K562 (cell line): Measurements from ENCODE around the gene CRABP2. TPM values are rescaled to one million over a fixed set of nuclear protein-coding genes. Genes with fewer than 3 reads are reported as not detected.

ENCODE experiments used
- ATF6 ChIP-seq: sonication (generic); formaldehyde crosslinking; IDR thresholded peaks from 2 replicates; pipeline ENCODE4 v1.4.0; 2020; ENCODE audit warnings: mild to moderate bottlenecking, missing genetic modification reagents
- CREB1 ChIP-seq, 2 experiments: sonication (generic) in 1 of 2; formaldehyde crosslinking in 1 of 2; IDR thresholded peaks; 2 replicates each; pipeline versions ENCODE4 v1.6.1 to v1.8.0; 2012 to 2022; ENCODE audit warnings: inconsistent platforms in 1 of 2, mild to moderate bottlenecking in 1 of 2, missing genetic modification reagents in 1 of 2, moderate library complexity in 1 of 2
- HMGN3 ChIP-seq: IDR thresholded peaks from 2 replicates; pipeline ENCODE4 v1.6.1; 2011; ENCODE audit warnings: borderline replicate concordance, low read depth, mild to moderate bottlenecking, mixed read lengths, low read length; ENCODE audit not compliant: insufficient read length; ENCODE audit errors: extremely low read depth
- MEIS2 ChIP-seq: fragments of 450-650 bp; IDR thresholded peaks from 2 replicates; pipeline ENCODE4 v1.6.1; 2014; ENCODE audit warnings: mild to moderate bottlenecking; ENCODE audit not compliant: partially characterized antibody
- NFIC ChIP-seq: fragments of 450-650 bp; IDR thresholded peaks from 2 replicates; pipeline ENCODE4 v1.6.1; 2017; ENCODE audit warnings: mild to moderate bottlenecking, inconsistent platforms
- RERE ChIP-seq: sonication (generic); formaldehyde crosslinking; IDR thresholded peaks from 2 replicates; pipeline ENCODE4 v1.8.0; 2023; ENCODE audit warnings: missing genetic modification reagents, mild to moderate bottlenecking, borderline replicate concordance
- SAFB ChIP-seq: fragments of 200-400 bp; formaldehyde crosslinking; IDR thresholded peaks from 2 replicates; pipeline ENCODE4 v1.6.1; 2017; ENCODE audit warnings: low read depth, low read length, borderline replicate concordance
- SAFB2 ChIP-seq: fragments of 200-400 bp; formaldehyde crosslinking; IDR thresholded peaks from 2 replicates; pipeline ENCODE4 v1.6.1; 2018; ENCODE audit warnings: borderline replicate concordance, low read length, low read depth, moderate library complexity; ENCODE audit not compliant: severe bottlenecking
- SMARCB1 ChIP-seq: IDR thresholded peaks from 2 replicates; pipeline ENCODE4 v1.6.1; 2011; ENCODE audit warnings: improper control_type of control experiment, low read depth; ENCODE audit not compliant: insufficient read length
- SNRNP70 ChIP-seq: fragments of 200-400 bp; formaldehyde crosslinking; optimal IDR thresholded peaks from 2 replicates; pipeline ENCODE3; 2017; ENCODE audit warnings: low read depth, low read length
- SRSF1 ChIP-seq: fragments of 200-400 bp; formaldehyde crosslinking; IDR thresholded peaks from 2 replicates; pipeline ENCODE4 v1.6.1; 2017; ENCODE audit warnings: mild to moderate bottlenecking, low read depth, low read length, moderate library complexity
- STAT6 ChIP-seq: sonication (generic); formaldehyde crosslinking; IDR thresholded peaks from 2 replicates; pipeline ENCODE4 v1.8.1; 2023; ENCODE audit warnings: mild to moderate bottlenecking, missing genetic modification reagents
- TEAD4 ChIP-seq, 2 experiments: sonication (generic) in 1 of 2; formaldehyde crosslinking in 1 of 2; IDR thresholded peaks; 2 replicates each; pipeline versions ENCODE4 v1.6.1 to v1.8.0; 2012 to 2022; ENCODE audit warnings: borderline replicate concordance in 1 of 2, inconsistent platforms in 1 of 2, low read length in 1 of 2, mild to moderate bottlenecking in 1 of 2, missing genetic modification reagents in 1 of 2
- TOE1 ChIP-seq, 2 experiments: fragments of 450-650 bp in 1 of 2; sonication (generic) in 1 of 2; formaldehyde crosslinking in 1 of 2; IDR thresholded peaks; 2 replicates each; pipeline versions ENCODE4 v1.7.1 to v1.8.0; 2016 to 2022; ENCODE audit warnings: borderline replicate concordance in 2 of 2, mild to moderate bottlenecking in 2 of 2, antibody characterized with exemption in 1 of 2, inconsistent platforms in 1 of 2, low read depth in 1 of 2, missing genetic modification reagents in 1 of 2, moderate library complexity in 1 of 2
- ZNF143 ChIP-seq: sonication (generic); formaldehyde crosslinking; IDR thresholded peaks from 2 replicates; pipeline ENCODE4 v1.9.0; 2022; ENCODE audit warnings: mild to moderate bottlenecking, missing genetic modification reagents
- polyA plus RNA-seq, 8 experiments: library from polyadenylated mRNA; depleted of rRNA in 4 of 8; stranded (reverse) in 5 of 8; unstranded in 3 of 8; fragments of >200 nt; fragmentation: Nextera tagmentation in 2 of 8; fragmentation: Illumina TruSeq in 1 of 8; extraction: Ambion mirVana in 2 of 8; extraction: Trizol in 1 of 8; gene quantifications; 2 replicates each; pipeline versions ENCODE4 v1.2.1 to v1.2.3, GENCODE V29; 2011 to 2014; ENCODE audit warnings: inconsistent platforms in 1 of 8, missing spikeins in 1 of 8
- total RNA-seq, 7 experiments: library from RNA; depleted of rRNA in 6 of 7; stranded (reverse); fragments of >200 nt in 6 of 7; fragmentation: Illumina TruSeq in 2 of 7; extraction: Trizol in 2 of 7; gene quantifications; 2 replicates each; pipeline versions ENCODE4 v1.2.1 to v1.2.3, GENCODE V29; 2011 to 2021; ENCODE audit warnings: low replicate concordance in 1 of 7

Gene CRABP2
- total and polyA plus RNA-seq, 9 of the 15 experiments (the other 6 are each of a cell fraction or from before 2014, with no cell fraction given), result 0.30 to 2.5 (median 0.82) TPM

- TF ChIP-seq ATF6 (CRISPR knock-in tag) (peak; percentile 44; the same call in 1 of the 2 replicates), SAFB2 (no peak), SAFB (no peak; the same call in none of the 2 replicates), ZNF143 (CRISPR knock-in tag) (peak; percentile 51; the same call in 1 of the 2 replicates), STAT6 (CRISPR knock-in tag) (no peak), RERE (CRISPR knock-in tag) (no peak), TOE1 (IDR thresholded peaks at IDR 0.05; ENCODE audit: borderline replicate concordance) (peak; percentile 95), TOE1 (CRISPR knock-in tag; IDR thresholded peaks at IDR 0.05; ENCODE audit: borderline replicate concordance, low read depth) (no peak), SNRNP70 (no peak), CREB1 (IDR thresholded peaks at IDR 0.05) (peak; percentile 64), CREB1 (CRISPR knock-in tag; IDR thresholded peaks at IDR 0.05) (peak; percentile 74), HMGN3 (peak; percentile 86), MEIS2 (peak; percentile 5), NFIC (peak; percentile 33; the same call in 1 of the 2 replicates), SRSF1 (no peak), SMARCB1 (no peak), TEAD4 (IDR thresholded peaks at IDR 0.05; ENCODE audit: low read length) (no peak), TEAD4 (CRISPR knock-in tag; IDR thresholded peaks at IDR 0.05; ENCODE audit: borderline replicate concordance) (no peak)
These were observed 46.5 kb upstream of the CRABP2 start (continued) for GRCh38 chr1:156751757-156752481.
